ENCODE data around the gene ADISSP. TPM values are rescaled to one million over a fixed set of nuclear protein-coding genes. Genes with fewer than 3 reads are reported as not detected.

ADISSP gene
- total RNA-seq, 4 donors from 2014 or later, result 14.4 to 32.4 (median 22.2) TPM

- peaks cover 0 to 12% (median 0%) of the 10 kb centered on the region in 4 donors for H3K4me1 ChIP-seq
- WGBS, 2 donors, result 93 to 94% methylated on average over 24 to 31 of the region's 31 CpGs
- TF ChIP-seq EP300 (IDR thresholded peaks at IDR 0.05) (no peak), POLR2A (IDR thresholded peaks at IDR 0.05) (no peak)
- TF ChIP-seq, protein P1, sequence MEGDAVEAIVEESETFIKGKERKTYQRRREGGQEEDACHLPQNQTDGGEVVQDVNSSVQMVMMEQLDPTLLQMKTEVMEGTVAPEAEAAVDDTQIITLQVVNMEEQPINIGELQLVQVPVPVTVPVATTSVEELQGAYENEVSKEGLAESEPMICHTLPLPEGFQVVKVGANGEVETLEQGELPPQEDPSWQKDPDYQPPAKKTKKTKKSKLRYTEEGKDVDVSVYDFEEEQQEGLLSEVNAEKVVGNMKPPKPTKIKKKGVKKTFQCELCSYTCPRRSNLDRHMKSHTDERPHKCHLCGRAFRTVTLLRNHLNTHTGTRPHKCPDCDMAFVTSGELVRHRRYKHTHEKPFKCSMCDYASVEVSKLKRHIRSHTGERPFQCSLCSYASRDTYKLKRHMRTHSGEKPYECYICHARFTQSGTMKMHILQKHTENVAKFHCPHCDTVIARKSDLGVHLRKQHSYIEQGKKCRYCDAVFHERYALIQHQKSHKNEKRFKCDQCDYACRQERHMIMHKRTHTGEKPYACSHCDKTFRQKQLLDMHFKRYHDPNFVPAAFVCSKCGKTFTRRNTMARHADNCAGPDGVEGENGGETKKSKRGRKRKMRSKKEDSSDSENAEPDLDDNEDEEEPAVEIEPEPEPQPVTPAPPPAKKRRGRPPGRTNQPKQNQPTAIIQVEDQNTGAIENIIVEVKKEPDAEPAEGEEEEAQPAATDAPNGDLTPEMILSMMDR (IDR thresholded peaks at IDR 0.05), result no peak
- no peak for DNase-seq (ENCODE audit: low spot score in 2 of 2)
- H3K9me3 ChIP-seq, result no peaks in the 10 kb centered on the region
- H3K27ac ChIP-seq, result no peak overlapping the region
- no peak overlapping the region for H3K4me3 ChIP-seq
- no peaks in the 10 kb centered on the region for H3K27me3 ChIP-seq
- H3K36me3 ChIP-seq, result no peaks in the 10 kb centered on the region
These were observed 61.4 kb downstream of the ADISSP start for GRCh38 chr20:3705970-3706739.

DNA sequence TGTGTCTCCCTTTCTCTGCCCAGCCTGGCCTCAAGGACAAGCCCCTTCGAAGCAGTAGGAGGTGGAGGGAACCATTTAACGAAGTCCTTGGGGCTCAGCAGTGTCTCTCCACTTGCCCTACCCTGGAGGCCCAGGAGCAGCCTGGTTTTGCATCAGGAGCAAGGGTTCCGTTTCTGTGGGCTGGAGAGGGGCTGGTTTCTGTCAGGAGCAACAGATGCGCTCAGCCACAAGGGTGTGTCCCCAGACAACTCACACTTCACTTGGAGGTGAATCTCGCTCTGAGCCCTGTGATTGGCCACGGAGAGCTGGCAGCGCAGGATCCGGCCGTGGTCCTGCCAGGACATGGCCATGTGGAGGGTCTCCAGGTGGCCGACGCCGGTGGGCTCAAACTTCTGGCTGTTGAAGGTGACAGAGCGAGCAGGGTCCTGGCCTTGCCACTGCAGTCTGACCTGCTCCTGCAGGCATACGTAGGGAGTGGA lies 62.0 kb downstream of the ADISSP start:
- no peak for DNase-seq (ENCODE audit: low spot score in 2 of 2)
- WGBS, 2 donors, result 82 to 86% methylated on average over 12 to 13 of the region's 14 CpGs
- Histone ChIP-seq H3K9me3 (no peaks in the 10 kb centered on the region), H3K27me3 (no peaks in the 10 kb centered on the region), H3K4me3 (no peak overlapping the region), H3K4me1 (peaks cover 0 to 6% (median 0%) of the 10 kb centered on the region in 4 donors), H3K36me3 (no peaks in the 10 kb centered on the region), H3K27ac (no peak overlapping the region)
- TF ChIP-seq, protein P1 (IDR thresholded peaks at IDR 0.05), result no peak

DNA sequence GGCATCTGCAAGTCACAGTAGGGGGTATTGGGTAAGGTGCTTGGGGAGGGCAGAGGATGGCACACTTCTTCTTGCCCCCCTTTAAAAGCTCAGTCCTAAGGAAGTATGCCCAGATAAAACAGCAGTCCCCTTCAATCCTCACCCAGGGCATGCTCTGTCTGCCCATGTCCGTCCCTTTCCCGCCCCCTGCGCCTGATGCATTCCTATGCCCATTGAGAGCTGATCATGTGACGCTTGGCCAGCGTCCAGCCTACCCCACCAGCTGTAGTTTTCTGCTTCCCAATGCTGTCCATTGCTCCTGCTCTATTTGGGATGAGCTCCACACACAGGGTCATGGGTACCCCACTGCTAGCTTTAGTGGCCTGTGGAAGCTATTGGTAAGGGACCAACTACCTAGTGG lies 63.5 kb downstream of the ADISSP start:
- TF ChIP-seq POLR2A (IDR thresholded peaks at IDR 0.05) (no peak), EP300 (IDR thresholded peaks at IDR 0.05) (no peak)
- TF ChIP-seq, protein P1 (IDR thresholded peaks at IDR 0.05), result no peak
- no peaks in the 10 kb centered on the region for H3K4me1 ChIP-seq
- no peaks in the 10 kb centered on the region for H3K36me3 ChIP-seq
- no peaks in the 10 kb centered on the region for H3K9me3 ChIP-seq
- H3K27me3 ChIP-seq, result no peaks in the 10 kb centered on the region
- WGBS, 2 donors, result 37 to 57% methylated on average over 5 of the region's 5 CpGs
- no peak for DNase-seq (ENCODE audit: low spot score in 2 of 2)
- H3K4me3 ChIP-seq, result no peak overlapping the region
- H3K27ac ChIP-seq, result no peak overlapping the region

Other genes starting within 250 kb of the ADISSP start
- gene GFRA4, start 104.4 kb downstream of the ADISSP start, total RNA-seq, result not detected
- gene ADAM33, start 85.7 kb downstream of the ADISSP start, total RNA-seq, result 100 to 1,000 TPM; 162 to 385 (median 274) TPM
- gene SIGLEC1, start 55.2 kb downstream of the ADISSP start, total RNA-seq, result 10 to 100 TPM in 3 of 4 donors, 1 to 10 TPM in 1; 5.2 to 33.9 (median 13.1) TPM
- 10 to 100 TPM; 12.7 to 30.9 (median 18.7) TPM for gene HSPA12B, start 35.1 kb downstream of the ADISSP start, total RNA-seq
- gene SPEF1, start 13.7 kb upstream of the ADISSP start, total RNA-seq, result 1 to 10 TPM in 2 of 4 donors, not detected in 2; 1.1 to 1.8 TPM
- 100 to 1,000 TPM in 2 of 4 donors, 10 to 100 TPM in 2; 72.8 to 109 (median 100) TPM for gene CENPB, start 19.0 kb upstream of the ADISSP start, total RNA-seq
- gene CDC25B, start 28.6 kb upstream of the ADISSP start, total RNA-seq, result 10 to 100 TPM; 33.0 to 65.4 (median 43.9) TPM
- gene AP5S1, start 52.8 kb upstream of the ADISSP start, total RNA-seq, result 10 to 100 TPM in 3 of 4 donors, 1 to 10 TPM in 1; 9.4 to 20.7 (median 14.9) TPM
- 10 to 100 TPM; 34.5 to 49.8 (median 39.3) TPM for gene MAVS, start 79.1 kb upstream of the ADISSP start, total RNA-seq
- 10 to 100 TPM; 58.2 to 79.7 (median 64.2) TPM for gene PANK2, start 121.6 kb upstream of the ADISSP start, total RNA-seq
- 10 to 100 TPM; 17.0 to 25.5 (median 19.6) TPM for gene RNF24, start 247.8 kb upstream of the ADISSP start, total RNA-seq

Data from tibial nerve (tissue), 4 donors.